K562 (cell line): ENCODE results near the gene MGAT5. TPM values are rescaled to one million over a fixed set of nuclear protein-coding genes. Genes with fewer than 3 reads are reported as not detected.

Experiments used
- ATAC-seq: fragments of 200-7000 bp; cut with Tn5 transposase; 3 replicates; pipeline ENCODE4 v1.9.1; 2020; ENCODE audit warnings: moderate library complexity
- BruUV-seq: library from RNA; stranded (reverse); fragments of 400-500 nt; replicated peaks from 2 replicates; lab custom pipeline; 2021; lab: Mats Ljungman, UMichigan
- CTCF ChIA-PET: fragments of 300-600 bp; formaldehyde crosslinking; extraction: SDS; loops from one replicate; lab custom pipeline; 2021; ENCODE audit warnings: low intra/inter-chr PET ratio; lab: Yijun Ruan, JAX
- POLR2A ChIA-PET: fragments of 300-600, 350-650 bp; sonication (Branson Sonifier 250); formaldehyde crosslinking; extraction: SDS; loops from one replicate; lab custom pipeline; 2021; ENCODE audit warnings: antibody characterized with exemption, inconsistent platforms; lab: Yijun Ruan, JAX
- DNase-seq, 4 experiments: peaks; one replicate each; pipeline versions ENCODE4 v3.0.0 to v3.0.0-alpha.2; 2011 to 2018; ENCODE audit warnings: low spot score in 3 of 4, mixed read lengths in 3 of 4; ENCODE audit errors: extremely low read depth in 1 of 4
- FAIRE-seq: peaks from 2 replicates; lab custom pipeline; 2011; peaks lifted over from hg19 to GRCh38; lab: Jason Lieb, UNC
- H2AFZ ChIP-seq: 2 replicates; pipeline ENCODE4 v1.6.0; 2011; ENCODE audit warnings: low read depth, low read length, control low read depth, inconsistent platforms
- H3K27ac ChIP-seq: fragments of 200-600 bp; 3 replicates; pipeline ENCODE4 v1.8.0; 2011; ENCODE audit warnings: low read depth, mild to moderate bottlenecking, control low read depth, inconsistent platforms, low read length, moderate library complexity, mixed read lengths; ENCODE audit errors: extremely low read depth
- H3K27me3 ChIP-seq, 2 experiments: fragments of 300-600 bp in 1 of 2; 2 replicates in 1 of 2; 3 replicates in 1 of 2; pipeline versions ENCODE4 v1.6.0 to v1.8.0; 2011; ENCODE audit warnings: inconsistent platforms in 2 of 2, low read length in 2 of 2, mild to moderate bottlenecking in 1 of 2, mixed read lengths in 1 of 2, moderate library complexity in 1 of 2; ENCODE audit not compliant: control insufficient read depth in 2 of 2, insufficient read depth in 2 of 2
- H3K36me3 ChIP-seq: fragments of 300-600 bp; 3 replicates; pipeline ENCODE4 v1.8.0; 2011; ENCODE audit warnings: mild to moderate bottlenecking, low read length, inconsistent platforms; ENCODE audit not compliant: control insufficient read depth, insufficient read depth
- H3K4me1 ChIP-seq, 2 experiments: fragments of 200-600 bp in 1 of 2; replicated peaks in 1 of 2; 2 replicates in 1 of 2; 3 replicates in 1 of 2; pipeline versions ENCODE4 v1.5.1 to v1.8.0; 2011; ENCODE audit warnings: inconsistent platforms in 2 of 2, low read length in 2 of 2, mild to moderate bottlenecking in 1 of 2, mixed read lengths in 1 of 2, moderate library complexity in 1 of 2; ENCODE audit not compliant: control insufficient read depth in 2 of 2, insufficient read depth in 2 of 2
- H3K4me2 ChIP-seq: 2 replicates; pipeline ENCODE4 v1.6.1; 2011; ENCODE audit warnings: low read length, control low read depth, inconsistent platforms, mixed read lengths; ENCODE audit not compliant: insufficient read depth
- H3K4me3 ChIP-seq: fragments of 200-600 bp; sonication (generic), shearing (Covaris generic); 2 replicates; pipeline ENCODE4 v1.5.1; 2016; ENCODE audit warnings: control low read depth, inconsistent platforms
- H3K79me2 ChIP-seq: fragments of 200-600 bp; 3 replicates; pipeline ENCODE4 v1.8.0; 2011; ENCODE audit warnings: low read length, inconsistent platforms; ENCODE audit not compliant: control insufficient read depth, insufficient read depth
- H3K9ac ChIP-seq, 2 experiments: 2 replicates each; pipeline versions ENCODE4 v1.6.0 to v1.6.1; 2011; ENCODE audit warnings: low read depth in 2 of 2, low read length in 2 of 2, control low read depth in 1 of 2, inconsistent platforms in 1 of 2, mild to moderate bottlenecking in 1 of 2, mixed read lengths in 1 of 2; ENCODE audit not compliant: insufficient read depth in 1 of 2
- H3K9me1 ChIP-seq: one replicate; pipeline ENCODE4 v1.6.0; 2011; ENCODE audit warnings: inconsistent platforms, mild to moderate bottlenecking, low read length, moderate library complexity; ENCODE audit not compliant: control insufficient read depth, insufficient read depth
- H3K9me3 ChIP-seq: replicated peaks from 2 replicates; pipeline ENCODE4 v1.5.1; 2011; ENCODE audit warnings: low read depth, low read length, inconsistent platforms; ENCODE audit not compliant: control insufficient read depth, insufficient read depth
- H4K20me1 ChIP-seq: replicated peaks from 2 replicates; pipeline ENCODE4 v1.6.1; 2011; ENCODE audit warnings: low read length, inconsistent platforms, mixed read lengths; ENCODE audit not compliant: control insufficient read depth, insufficient read depth
- BDP1 ChIP-seq: IDR thresholded peaks from 3 replicates; pipeline ENCODE4 v1.6.1; 2011; ENCODE audit not compliant: insufficient read length, insufficient read depth
- CSDE1 ChIP-seq, 2 experiments: fragments of 450-650 bp; IDR thresholded peaks; 2 replicates each; pipeline ENCODE4 v1.6.1; 2016; ENCODE audit warnings: mild to moderate bottlenecking in 1 of 2
- DACH1 ChIP-seq: fragments of 450-650 bp; IDR thresholded peaks from 2 replicates; pipeline ENCODE4 v1.6.1; 2018; ENCODE audit not compliant: partially characterized antibody
- IRF1 ChIP-seq: sonication (generic); formaldehyde crosslinking; IDR thresholded peaks from 2 replicates; pipeline ENCODE4 v1.8.0; 2022; ENCODE audit warnings: missing genetic modification reagents, mild to moderate bottlenecking, borderline replicate concordance
- SNIP1 ChIP-seq: fragments of 450-650 bp; IDR thresholded peaks from 2 replicates; pipeline ENCODE4 v1.7.1; 2017; ENCODE audit warnings: low read depth, mild to moderate bottlenecking
- SRSF7 ChIP-seq: fragments of 200-400 bp; formaldehyde crosslinking; optimal IDR thresholded peaks from 2 replicates; pipeline ENCODE3; 2017; ENCODE audit warnings: mild to moderate bottlenecking, low read depth, low read length
- TFE3 ChIP-seq: fragments of 450-650 bp; formaldehyde crosslinking; IDR thresholded peaks from 2 replicates; pipeline ENCODE4 v1.4.0; 2020; ENCODE audit warnings: mild to moderate bottlenecking, mixed read lengths
- WGBS: fragments of 100-300 bp; shearing (Covaris generic); methylation state at CpG from one replicate; pipeline ENCODE4 v1.1.6; 2016; ENCODE audit warnings: low coverage, mixed read lengths; ENCODE audit not compliant: insufficient coverage; ENCODE audit errors: missing lambda C conversion rate; 5-methylcytosine and 5-hydroxymethylcytosine counted together
- in situ Hi-C: fragments of 300-500 bp; cut with MboI; formaldehyde crosslinking; loops from 4 replicates; pipeline ENCODE4 v1.15.0; 2018; ENCODE audit warnings: inconsistent platforms, mixed read lengths
- intact Hi-C: fragments of 100-400 bp; cut with micrococcal nuclease; formaldehyde crosslinking; loops from 2 replicates; pipeline ENCODE4 v1.14.2; 2022
- polyA plus RNA-seq, 8 experiments: library from polyadenylated mRNA; depleted of rRNA in 4 of 8; stranded (reverse) in 5 of 8; unstranded in 3 of 8; fragments of >200 nt; fragmentation: Nextera tagmentation in 2 of 8; fragmentation: Illumina TruSeq in 1 of 8; extraction: Ambion mirVana in 2 of 8; extraction: Trizol in 1 of 8; gene quantifications; 2 replicates each; pipeline versions ENCODE4 v1.2.1 to v1.2.3, GENCODE V29; 2011 to 2014; ENCODE audit warnings: inconsistent platforms in 1 of 8, missing spikeins in 1 of 8
- total RNA-seq, 7 experiments: library from RNA; depleted of rRNA in 6 of 7; stranded (reverse); fragments of >200 nt in 6 of 7; fragmentation: Illumina TruSeq in 2 of 7; extraction: Trizol in 2 of 7; gene quantifications; 2 replicates each; pipeline versions ENCODE4 v1.2.1 to v1.2.3, GENCODE V29; 2011 to 2021; ENCODE audit warnings: low replicate concordance in 1 of 7
- TF ChIP-seq, protein P1 (sequence below): fragments of 250-450 bp; sonication (Bioruptor Pico); IDR thresholded peaks from 2 replicates; pipeline ENCODE4 v1.5.0; 2020; ENCODE audit warnings: mild to moderate bottlenecking, borderline replicate concordance

Gene MGAT5
- total and polyA plus RNA-seq, 9 of the 15 experiments (the other 6 are each of a cell fraction or from before 2014, with no cell fraction given) = 1.6 to 18.6 (median 11.1) TPM

DNA sequence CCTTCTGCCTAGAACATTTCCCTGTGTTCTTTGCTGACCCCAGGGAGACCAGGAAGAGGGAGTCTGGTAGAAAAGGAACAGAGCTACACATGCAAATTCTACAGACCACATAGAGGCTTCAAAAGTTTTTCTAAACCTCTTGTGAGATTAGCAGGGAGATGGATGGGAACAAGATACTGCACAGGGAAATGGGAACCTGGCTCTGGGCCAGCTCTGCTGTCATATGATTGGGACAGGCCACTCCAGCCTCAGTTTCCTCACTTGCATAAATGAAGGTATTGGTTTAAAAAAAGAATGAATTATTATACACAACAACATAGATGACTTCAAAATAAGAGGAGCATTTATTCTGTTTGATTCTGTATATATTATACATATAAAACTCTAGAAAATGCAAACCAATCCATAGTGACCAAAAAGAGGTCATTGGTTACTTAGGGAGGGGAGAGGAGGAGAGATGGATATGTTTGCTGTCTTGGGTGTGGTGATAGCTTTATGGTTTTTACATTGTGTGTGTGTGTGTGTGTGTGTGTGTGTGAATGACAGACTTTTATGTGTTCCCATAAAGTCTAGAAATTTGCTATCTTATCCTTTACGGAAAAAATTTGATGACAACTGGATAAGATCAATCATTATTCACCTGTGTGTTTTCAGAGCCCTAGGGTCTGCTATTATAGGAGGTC lies 115.5 kb downstream of the MGAT5 start:
- TF ChIP-seq, protein P1, sequence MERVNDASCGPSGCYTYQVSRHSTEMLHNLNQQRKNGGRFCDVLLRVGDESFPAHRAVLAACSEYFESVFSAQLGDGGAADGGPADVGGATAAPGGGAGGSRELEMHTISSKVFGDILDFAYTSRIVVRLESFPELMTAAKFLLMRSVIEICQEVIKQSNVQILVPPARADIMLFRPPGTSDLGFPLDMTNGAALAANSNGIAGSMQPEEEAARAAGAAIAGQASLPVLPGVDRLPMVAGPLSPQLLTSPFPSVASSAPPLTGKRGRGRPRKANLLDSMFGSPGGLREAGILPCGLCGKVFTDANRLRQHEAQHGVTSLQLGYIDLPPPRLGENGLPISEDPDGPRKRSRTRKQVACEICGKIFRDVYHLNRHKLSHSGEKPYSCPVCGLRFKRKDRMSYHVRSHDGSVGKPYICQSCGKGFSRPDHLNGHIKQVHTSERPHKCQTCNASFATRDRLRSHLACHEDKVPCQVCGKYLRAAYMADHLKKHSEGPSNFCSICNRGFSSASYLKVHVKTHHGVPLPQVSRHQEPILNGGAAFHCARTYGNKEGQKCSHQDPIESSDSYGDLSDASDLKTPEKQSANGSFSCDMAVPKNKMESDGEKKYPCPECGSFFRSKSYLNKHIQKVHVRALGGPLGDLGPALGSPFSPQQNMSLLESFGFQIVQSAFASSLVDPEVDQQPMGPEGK = no peak
- TF ChIP-seq BDP1 (no peak), SNIP1 (no peak), TFE3 (no peak), CSDE1 (IDR thresholded peaks at IDR 0.05) (no peak), IRF1 (no peak), SRSF7 (no peak), DACH1 (no peak)
- no peaks in the 10 kb centered on the region for H4K20me1 ChIP-seq
- no peak overlapping the region for H3K9ac ChIP-seq
- no peaks in the 10 kb centered on the region for H3K27me3 ChIP-seq
- in situ Hi-C loops = no loop called here
- POLR2A ChIA-PET = no interaction called here
- no peaks in the 10 kb centered on the region for H3K9me3 ChIP-seq
- DNase-seq (no peak), ATAC-seq (no peak), FAIRE-seq (no peak)
- intact Hi-C loops = no loop called here
- H2AFZ ChIP-seq = no peak overlapping the region
- 67% methylated on average over 1 of the region's 1 CpG for WGBS
- CTCF ChIA-PET = no interaction called here
- no peaks in the 10 kb centered on the region for H3K4me1 ChIP-seq
- BruUV-seq = no TSS peak
- H3K9me1 ChIP-seq = no peaks in the 10 kb centered on the region
- no peaks in the 10 kb centered on the region for H3K79me2 ChIP-seq
- H3K4me3 ChIP-seq = no peak overlapping the region
- no peaks in the 10 kb centered on the region for H3K36me3 ChIP-seq
- no peak overlapping the region for H3K4me2 ChIP-seq
- no peak overlapping the region for H3K27ac ChIP-seq
